Measurements from ENCODE around the gene RBM8A.

DNA sequence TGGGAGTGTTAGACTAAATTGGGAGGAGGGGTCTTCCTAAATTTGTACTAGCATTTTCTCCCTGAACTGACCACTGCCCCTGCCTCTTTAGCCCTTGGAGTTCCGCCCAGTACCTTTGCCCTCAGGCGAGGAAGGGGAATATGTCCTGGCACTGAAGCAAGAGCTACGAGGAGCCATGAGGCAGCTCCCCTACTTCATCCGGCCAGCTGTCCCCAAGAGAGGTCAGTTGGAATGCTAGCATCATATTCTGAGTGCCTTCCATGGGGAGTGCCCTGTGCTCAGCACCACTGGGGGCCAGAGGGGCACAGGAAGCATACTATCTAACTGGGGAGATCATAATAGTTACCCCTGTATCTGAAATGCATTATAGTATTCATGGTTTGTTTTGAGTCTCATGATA, 47.9 kb upstream of the RBM8A start:
- TF ChIP-seq CTCF (IDR thresholded peaks at IDR 0.05; ENCODE audit: borderline replicate concordance, extremely low read depth, low read length, poor library complexity, severe bottlenecking) (no peak), EZH2 (IDR thresholded peaks at IDR 0.05; ENCODE audit: borderline replicate concordance, low read depth, low read length, severe bottlenecking) (no peak)

Data from DND-41 (cell line).